AG09319 (cell line): Measurements from ENCODE around the gene TTC9B.

Source experiments
- DNase-seq: peaks from one replicate; pipeline ENCODE4 v3.0.0-alpha.2; 2010; ENCODE audit warnings: low read depth; ENCODE audit errors: extremely low read depth
- CTCF ChIP-seq: IDR thresholded peaks from 2 replicates; pipeline ENCODE4 v1.5.1; 2011; ENCODE audit warnings: low read depth, mild to moderate bottlenecking, inconsistent platforms, low read length, moderate library complexity

TTC9B gene

GRCh38 chr19:40208602-40209001 is 9.6 kb downstream of the TTC9B start:
- TF ChIP-seq CTCF = no peak
- no peak for DNase-seq

- DNase-seq = no peak
- TF ChIP-seq CTCF = no peak
Observed at GRCh38 chr19:40205760-40206159, 12.4 kb downstream of the TTC9B start.

- DNase-seq = no peak
- TF ChIP-seq CTCF = no peak
Observed at GRCh38 chr19:40204381-40204780, 13.8 kb downstream of the TTC9B start.

- no peak for DNase-seq
- TF ChIP-seq CTCF = no peak
Observed at GRCh38 chr19:40200341-40201099, 17.7 kb downstream of the TTC9B start.

- TF ChIP-seq CTCF = no peak
- no peak for DNase-seq
Observed at GRCh38 chr19:40198272-40198990, 19.8 kb downstream of the TTC9B start.

- no peak for TF ChIP-seq CTCF
- DNase-seq = no peak
Observed at GRCh38 chr19:40193587-40193849, 24.7 kb downstream of the TTC9B start.

- TF ChIP-seq CTCF = no peak
- no peak for DNase-seq
Observed at GRCh38 chr19:40192758-40193586, 25.2 kb downstream of the TTC9B start.
